Calu3 (cell line): ENCODE measurements around the gene ENPP1. TPM values are rescaled to one million over a fixed set of nuclear protein-coding genes. Genes with fewer than 3 reads are reported as not detected.

Experiments used
- BruUV-seq: library from RNA; stranded (reverse); fragments of 400-500 nt; replicated peaks from 2 replicates; lab custom pipeline; 2021; lab: Mats Ljungman, UMichigan
- CTCF ChIA-PET: fragments of 300-600 bp; sonication (Branson Sonifier 250); formaldehyde crosslinking; loops from one replicate; lab custom pipeline; 2022; ENCODE audit warnings: antibody characterized with exemption; lab: Charles Lee
- DNase-seq: peaks from one replicate; pipeline ENCODE4 v3.0.0; 2022
- H3K27ac Mint-ChIP-seq: one replicate; pipeline ENCODE4 v1.8.0; 2022; ENCODE audit warnings: mixed read lengths; ENCODE audit not compliant: unreplicated experiment
- H3K27me3 Mint-ChIP-seq: one replicate; pipeline ENCODE4 v1.8.0; 2022; ENCODE audit warnings: mixed read lengths; ENCODE audit not compliant: unreplicated experiment
- H3K36me3 Mint-ChIP-seq: one replicate; pipeline ENCODE4 v1.8.0; 2022; ENCODE audit warnings: mild to moderate bottlenecking, moderate library complexity, mixed read lengths; ENCODE audit not compliant: insufficient read depth, unreplicated experiment
- H3K4me1 Mint-ChIP-seq: one replicate; pipeline ENCODE4 v1.8.0; 2022; ENCODE audit warnings: mild to moderate bottlenecking, low read depth, mixed read lengths; ENCODE audit not compliant: unreplicated experiment
- H3K4me3 Mint-ChIP-seq: one replicate; pipeline ENCODE4 v1.8.0; 2022; ENCODE audit warnings: mild to moderate bottlenecking, low read depth, moderate library complexity, mixed read lengths; ENCODE audit not compliant: unreplicated experiment
- H3K9me3 Mint-ChIP-seq: one replicate; pipeline ENCODE4 v1.8.0; 2022; ENCODE audit warnings: low read depth, mixed read lengths; ENCODE audit not compliant: unreplicated experiment
- intact Hi-C: fragments of 100-400 bp; cut with micrococcal nuclease; formaldehyde crosslinking; loops from one replicate; pipeline ENCODE4 v1.10.0; 2022; ENCODE audit not compliant: unreplicated experiment
- total RNA-seq: library from RNA; stranded (reverse); gene quantifications from 2 replicates; pipeline ENCODE4 v1.2.3, GENCODE V29; 2022
- TF ChIP-seq, protein P1 (sequence below): fragments of 200-600 bp; IDR thresholded peaks from one replicate; pipeline ENCODE4 v1.8.0; 2022; ENCODE audit warnings: antibody characterized with exemption; ENCODE audit not compliant: unreplicated experiment

Gene ENPP1
- total RNA-seq, 1 experiment from 2014 or later = 7.7 TPM

DNA sequence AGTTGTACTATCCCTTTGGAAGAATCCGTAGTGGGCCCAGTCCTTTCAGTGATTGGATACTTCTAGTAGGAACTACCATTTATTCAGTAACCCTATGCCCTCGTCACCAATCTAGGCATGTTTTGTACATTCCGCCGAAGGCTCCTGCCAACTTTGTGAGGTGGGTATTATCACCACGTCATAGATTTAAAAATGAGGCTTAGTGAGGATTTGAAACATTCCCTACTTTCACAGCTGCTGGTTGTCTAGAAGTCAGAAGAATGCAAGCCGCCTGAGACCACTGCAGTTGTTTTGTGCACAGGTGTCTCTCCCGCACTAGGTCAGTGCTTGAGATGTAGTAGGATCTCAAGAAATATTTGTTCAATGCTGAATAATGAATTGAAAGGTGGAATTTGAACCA, 32.6 kb downstream of the ENPP1 start:
- BruUV-seq = no TSS peak
- no peaks in the 10 kb centered on the region for H3K9me3 Mint-ChIP-seq
- H3K27me3 Mint-ChIP-seq = no peaks in the 10 kb centered on the region
- no peak overlapping the region for H3K4me3 Mint-ChIP-seq
- peaks cover 8% of the 10 kb centered on the region for H3K36me3 Mint-ChIP-seq
- H3K27ac Mint-ChIP-seq = no peak overlapping the region
- CTCF ChIA-PET = interaction anchor here (0.6 kb wide), 1 partner anchor 27 kb away, joined by 4 read pairs; no protein-coding TSS in a partner anchor
- intact Hi-C loops = no loop called here
- peaks cover 32% of the 10 kb centered on the region for H3K4me1 Mint-ChIP-seq
- DNase-seq = no peak
- TF ChIP-seq, protein P1, sequence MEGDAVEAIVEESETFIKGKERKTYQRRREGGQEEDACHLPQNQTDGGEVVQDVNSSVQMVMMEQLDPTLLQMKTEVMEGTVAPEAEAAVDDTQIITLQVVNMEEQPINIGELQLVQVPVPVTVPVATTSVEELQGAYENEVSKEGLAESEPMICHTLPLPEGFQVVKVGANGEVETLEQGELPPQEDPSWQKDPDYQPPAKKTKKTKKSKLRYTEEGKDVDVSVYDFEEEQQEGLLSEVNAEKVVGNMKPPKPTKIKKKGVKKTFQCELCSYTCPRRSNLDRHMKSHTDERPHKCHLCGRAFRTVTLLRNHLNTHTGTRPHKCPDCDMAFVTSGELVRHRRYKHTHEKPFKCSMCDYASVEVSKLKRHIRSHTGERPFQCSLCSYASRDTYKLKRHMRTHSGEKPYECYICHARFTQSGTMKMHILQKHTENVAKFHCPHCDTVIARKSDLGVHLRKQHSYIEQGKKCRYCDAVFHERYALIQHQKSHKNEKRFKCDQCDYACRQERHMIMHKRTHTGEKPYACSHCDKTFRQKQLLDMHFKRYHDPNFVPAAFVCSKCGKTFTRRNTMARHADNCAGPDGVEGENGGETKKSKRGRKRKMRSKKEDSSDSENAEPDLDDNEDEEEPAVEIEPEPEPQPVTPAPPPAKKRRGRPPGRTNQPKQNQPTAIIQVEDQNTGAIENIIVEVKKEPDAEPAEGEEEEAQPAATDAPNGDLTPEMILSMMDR = no peak

DNA sequence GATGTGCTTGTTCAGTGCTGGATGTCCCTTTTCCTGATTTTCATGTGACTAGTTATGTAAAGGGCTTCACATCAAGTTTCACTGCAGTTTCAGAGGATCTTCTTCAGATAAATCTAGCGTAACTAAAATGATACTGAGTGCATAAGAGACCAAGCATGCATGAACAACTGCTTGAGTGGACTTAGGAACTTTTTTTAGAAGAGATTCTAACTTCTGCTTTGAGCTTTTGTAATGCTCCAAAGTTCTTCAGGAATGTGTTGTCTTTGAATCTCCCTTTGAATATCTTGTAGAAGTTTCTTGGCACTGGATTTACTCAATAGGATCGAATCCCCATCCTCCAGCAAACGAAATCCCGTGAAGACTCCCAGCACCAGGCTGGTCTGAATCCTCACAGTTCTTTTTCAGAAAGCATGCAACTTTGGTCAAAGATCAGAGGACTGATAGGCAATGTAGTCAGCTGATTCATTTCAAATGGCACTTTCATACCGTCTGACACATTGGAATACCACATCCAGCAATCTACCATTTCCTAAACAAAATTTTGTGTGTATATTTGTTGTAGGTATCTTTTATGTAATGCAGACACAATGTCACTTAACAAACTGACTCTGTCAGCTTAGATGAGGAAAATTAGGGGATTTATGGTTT, 33.2 kb downstream of the ENPP1 start:
- H3K27ac Mint-ChIP-seq = no peak overlapping the region

DNA sequence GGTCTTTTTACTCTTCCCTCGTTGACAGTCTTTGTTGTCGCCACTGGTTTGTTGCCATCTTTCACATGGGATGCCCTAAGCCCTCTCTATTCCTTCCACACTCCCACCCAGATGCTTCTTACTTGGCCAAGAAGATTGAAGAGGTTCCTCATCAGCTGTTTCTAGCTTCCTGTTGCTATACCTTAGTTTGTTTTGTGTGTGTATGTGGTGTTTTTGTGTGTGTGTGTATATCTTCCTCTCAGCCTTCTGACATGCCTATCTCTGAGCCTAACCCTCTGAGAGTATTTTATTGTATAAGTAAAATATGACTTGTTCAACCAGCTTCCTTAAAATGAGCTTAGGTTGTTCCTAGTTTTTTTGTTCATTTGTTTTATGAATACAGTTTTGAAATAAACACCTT, 35.9 kb downstream of the ENPP1 start:
- H3K27ac Mint-ChIP-seq = no peak overlapping the region

More for the DNA sequence above, 33.2 kb downstream of the ENPP1 start:
- TF ChIP-seq, protein P1 = no peak
- Mint-ChIP-seq H3K9me3 (peaks cover 3% of the 10 kb centered on the region), H3K4me3 (no peak overlapping the region), H3K36me3 (peaks cover 6% of the 10 kb centered on the region), H3K4me1 (peaks cover 26% of the 10 kb centered on the region), H3K27me3 (no peaks in the 10 kb centered on the region)
- CTCF ChIA-PET = no interaction called here
- intact Hi-C loops = no loop called here
- no TSS peak for BruUV-seq
- DNase-seq = no peak

GRCh38 chr6:131844243-131844841, 36.5 kb downstream of the ENPP1 start:
- intact Hi-C loops = no loop called here
- TF ChIP-seq, protein P1 = no peak
- Mint-ChIP-seq H3K27me3 (no peaks in the 10 kb centered on the region), H3K9me3 (peaks cover 3% of the 10 kb centered on the region), H3K4me3 (no peak overlapping the region), H3K36me3 (no peaks in the 10 kb centered on the region), H3K4me1 (peaks cover 8% of the 10 kb centered on the region), H3K27ac (no peak overlapping the region)
- BruUV-seq = no TSS peak
- DNase-seq = no peak
- CTCF ChIA-PET = interaction anchor here (0.6 to 1.1 kb wide), 2 partner anchors 10 to 1355 kb away, joined by 3 to 4 read pairs; no protein-coding TSS in a partner anchor

More for the DNA sequence above, 35.9 kb downstream of the ENPP1 start:
- intact Hi-C loops = no loop called here
- H3K4me3 Mint-ChIP-seq = no peak overlapping the region
- DNase-seq = no peak
- peaks cover 3% of the 10 kb centered on the region for H3K9me3 Mint-ChIP-seq
- TF ChIP-seq, protein P1 = no peak
- H3K36me3 Mint-ChIP-seq = no peaks in the 10 kb centered on the region
- CTCF ChIA-PET = interaction anchor here (1.1 kb wide), 1 partner anchor 10 kb away, joined by 3 read pairs; no protein-coding TSS in a partner anchor
- H3K4me1 Mint-ChIP-seq = peaks cover 8% of the 10 kb centered on the region
- no TSS peak for BruUV-seq
- no peaks in the 10 kb centered on the region for H3K27me3 Mint-ChIP-seq
